Measurements from ENCODE around the gene EAPP.
"Not testable (repeated sequence)": the region's sequence is repeated elsewhere in the genome, so short reads cannot be mapped to it uniquely, and the experiment has no call there.

The EAPP gene

DNA sequence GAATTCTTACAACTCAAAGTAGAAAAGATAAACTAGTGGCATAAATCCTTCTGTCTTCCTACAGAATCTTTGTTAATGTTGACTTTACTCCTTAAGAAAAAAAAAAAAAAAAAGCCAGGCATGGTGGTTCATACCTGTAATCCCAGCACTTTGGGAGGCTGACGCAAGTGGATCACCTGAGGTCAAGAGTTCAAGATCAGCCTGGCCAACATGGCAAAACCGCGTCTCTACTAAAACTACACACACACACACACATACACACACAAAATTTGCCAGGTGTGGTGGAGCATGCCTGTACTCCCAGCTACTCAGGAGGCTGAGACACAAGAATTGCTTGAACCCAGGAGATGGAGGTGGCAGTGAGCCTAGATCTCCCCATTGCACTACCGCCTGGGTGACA, 59.8 kb downstream of the EAPP start:
- no peak for DNase-seq (ENCODE audit: insufficient read length, low spot score)
- TF ChIP-seq POLR2AphosphoS5 (IDR thresholded peaks at IDR 0.05; ENCODE audit: low read depth, low read length) (no peak), TAF1 (IDR thresholded peaks at IDR 0.05; ENCODE audit: low read depth, low read length) (no peak), PAX5 (IDR thresholded peaks at IDR 0.05; ENCODE audit: insufficient read depth, low read length, severe bottlenecking) (no peak), POU2F2 (IDR thresholded peaks at IDR 0.05; ENCODE audit: low read depth, low read length) (no peak), SPI1 (IDR thresholded peaks at IDR 0.05; ENCODE audit: low read depth, low read length) (no peak), POLR2A (IDR thresholded peaks at IDR 0.05; ENCODE audit: low read depth, low read length) (no peak)
- no peak for FAIRE-seq

DNA sequence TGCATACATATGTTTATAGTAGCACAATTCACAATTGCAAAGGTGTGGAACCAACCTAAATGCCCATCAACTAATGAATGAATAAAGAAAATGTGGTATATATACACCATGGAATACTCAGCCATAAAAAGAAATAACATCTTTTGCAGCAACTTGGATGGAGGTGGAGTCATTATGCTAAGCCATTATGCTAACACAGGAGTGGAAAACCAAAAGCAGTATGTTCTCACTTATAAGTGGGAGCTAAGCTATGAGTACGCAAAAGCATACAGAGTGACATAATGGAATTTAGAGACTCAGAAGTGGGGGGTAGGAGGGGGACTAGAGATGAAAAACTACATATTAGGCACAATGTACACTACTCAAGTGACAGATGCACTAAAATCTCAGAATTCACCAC, 61.2 kb downstream of the EAPP start:
- TF ChIP-seq POLR2A (IDR thresholded peaks at IDR 0.05; ENCODE audit: low read depth, low read length) (no peak), TAF1 (IDR thresholded peaks at IDR 0.05; ENCODE audit: low read depth, low read length) (no peak), POU2F2 (IDR thresholded peaks at IDR 0.05; ENCODE audit: low read depth, low read length) (no peak)
- FAIRE-seq = no peak
- DNase-seq (ENCODE audit: insufficient read length, low spot score) = no peak

DNA sequence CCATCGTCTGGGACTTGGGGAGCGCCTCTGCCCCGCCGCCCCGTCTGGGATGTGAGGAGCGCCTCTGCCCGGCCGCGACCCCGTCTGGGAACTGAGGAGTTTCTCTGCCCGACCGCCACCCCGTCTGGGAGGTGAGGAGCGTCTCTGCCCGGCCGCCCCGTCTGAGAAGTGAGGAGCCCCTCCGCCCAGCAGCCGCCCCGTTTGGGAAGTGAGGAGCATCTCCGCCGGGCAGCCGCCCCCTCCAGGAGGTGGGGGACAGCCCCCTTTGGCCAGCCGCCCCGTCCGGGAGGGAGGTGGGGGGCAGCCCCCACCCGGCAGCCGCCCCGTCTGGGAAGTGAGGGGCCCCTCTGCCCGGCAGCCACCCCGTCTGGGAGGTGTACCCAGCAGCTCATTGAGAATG, 63.5 kb downstream of the EAPP start:
- FAIRE-seq; DNase-seq (ENCODE audit: insufficient read length, low spot score): not testable (repeated sequence)

DNA sequence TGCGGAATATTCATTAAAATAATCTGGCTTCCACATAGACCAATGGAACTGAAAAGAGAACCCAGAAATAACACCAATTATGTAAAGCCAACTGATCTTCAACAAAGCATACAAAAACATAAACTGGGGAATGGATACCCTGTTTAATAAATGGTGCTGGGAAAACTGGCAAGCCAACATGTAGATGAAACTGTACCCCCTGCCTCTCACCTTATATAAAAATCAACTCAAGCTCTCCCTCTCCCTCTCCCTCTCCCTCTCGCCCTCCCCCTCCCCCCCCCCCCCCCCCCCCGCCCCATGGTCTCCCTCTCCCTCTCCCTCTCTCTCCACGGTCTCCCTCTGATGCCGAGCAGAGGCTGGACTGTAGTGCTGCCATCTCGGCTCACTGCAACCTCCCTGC, 64.3 kb downstream of the EAPP start:
- no peak for TF ChIP-seq SPI1 (IDR thresholded peaks at IDR 0.05; ENCODE audit: low read depth, low read length)
- TF ChIP-seq POLR2A (IDR thresholded peaks at IDR 0.05; ENCODE audit: low read depth, low read length) = no peak
- TF ChIP-seq PAX5 (IDR thresholded peaks at IDR 0.05; ENCODE audit: insufficient read depth, low read length, severe bottlenecking) = no peak
- no peak for TF ChIP-seq TAF1 (IDR thresholded peaks at IDR 0.05; ENCODE audit: low read depth, low read length)
- no peak for TF ChIP-seq POLR2AphosphoS5 (IDR thresholded peaks at IDR 0.05; ENCODE audit: low read depth, low read length)
- TF ChIP-seq POU2F2 (IDR thresholded peaks at IDR 0.05; ENCODE audit: low read depth, low read length) = no peak
- no peak for FAIRE-seq

DNA sequence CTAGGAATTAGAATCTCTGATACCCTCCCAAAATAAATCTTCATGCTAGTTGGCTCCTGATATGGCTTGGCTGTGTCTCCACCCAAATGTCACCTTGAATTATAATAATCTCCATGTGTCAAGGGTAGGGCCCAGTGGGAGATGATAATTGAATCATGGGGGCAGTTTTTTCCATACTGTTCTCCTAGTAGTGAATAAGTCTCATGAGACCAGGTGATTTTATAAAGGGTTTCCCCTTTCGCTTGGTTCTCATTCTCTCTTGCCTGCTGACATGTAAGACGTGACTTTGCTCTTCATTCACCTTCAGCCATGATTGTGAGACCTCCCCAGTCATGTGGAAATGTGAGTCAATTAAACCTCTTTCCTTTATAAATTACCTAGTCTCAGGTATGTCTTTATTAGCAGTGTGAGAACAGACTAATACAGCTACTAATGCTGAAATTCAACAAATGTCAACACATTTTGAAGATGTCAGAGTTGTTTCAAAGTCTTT, 65.3 kb downstream of the EAPP start:
- FAIRE-seq (no peak), DNase-seq (ENCODE audit: insufficient read length, low spot score) (no peak)
- TF ChIP-seq PAX5 (IDR thresholded peaks at IDR 0.05; ENCODE audit: insufficient read depth, low read length, severe bottlenecking) (no peak), POLR2A (IDR thresholded peaks at IDR 0.05; ENCODE audit: low read depth, low read length) (no peak), TAF1 (IDR thresholded peaks at IDR 0.05; ENCODE audit: low read depth, low read length) (no peak), POLR2AphosphoS5 (IDR thresholded peaks at IDR 0.05; ENCODE audit: low read depth, low read length) (no peak)

More for the DNA sequence above, 64.3 kb downstream of the EAPP start:
- no peak for DNase-seq (ENCODE audit: insufficient read length, low spot score)

DNA sequence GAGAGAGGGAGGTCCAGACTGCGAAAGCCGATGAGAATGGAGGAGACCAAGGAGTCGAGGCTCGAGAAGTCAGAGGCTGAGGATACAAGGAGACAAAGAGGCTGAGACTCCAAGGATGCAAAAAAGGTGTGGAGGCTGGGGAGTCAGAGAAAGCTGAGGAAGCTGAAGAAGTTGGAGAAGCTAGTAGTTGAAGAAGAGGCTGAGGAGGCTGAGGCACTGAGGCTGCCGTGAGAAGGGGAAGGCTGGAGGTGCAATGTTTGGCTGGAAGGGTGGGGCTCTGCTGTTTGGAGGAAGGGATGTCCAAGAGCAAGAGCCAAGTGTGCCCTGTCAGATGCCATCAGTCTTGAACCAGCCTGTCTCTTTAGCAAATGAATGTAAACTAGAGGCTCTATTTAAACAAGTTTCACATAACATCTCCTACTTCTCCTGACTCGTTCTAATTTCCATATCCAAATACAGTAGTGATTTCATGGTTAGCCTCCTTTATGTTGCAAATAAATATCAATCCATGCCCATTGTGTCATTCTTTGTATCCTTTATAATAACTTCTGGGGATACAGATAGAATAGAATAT, 66.7 kb downstream of the EAPP start:
- no peak for FAIRE-seq
- TF ChIP-seq POLR2AphosphoS5 (IDR thresholded peaks at IDR 0.05; ENCODE audit: low read depth, low read length) (no peak), PAX5 (IDR thresholded peaks at IDR 0.05; ENCODE audit: insufficient read depth, low read length, severe bottlenecking) (no peak), TAF1 (IDR thresholded peaks at IDR 0.05; ENCODE audit: low read depth, low read length) (no peak)

DNA sequence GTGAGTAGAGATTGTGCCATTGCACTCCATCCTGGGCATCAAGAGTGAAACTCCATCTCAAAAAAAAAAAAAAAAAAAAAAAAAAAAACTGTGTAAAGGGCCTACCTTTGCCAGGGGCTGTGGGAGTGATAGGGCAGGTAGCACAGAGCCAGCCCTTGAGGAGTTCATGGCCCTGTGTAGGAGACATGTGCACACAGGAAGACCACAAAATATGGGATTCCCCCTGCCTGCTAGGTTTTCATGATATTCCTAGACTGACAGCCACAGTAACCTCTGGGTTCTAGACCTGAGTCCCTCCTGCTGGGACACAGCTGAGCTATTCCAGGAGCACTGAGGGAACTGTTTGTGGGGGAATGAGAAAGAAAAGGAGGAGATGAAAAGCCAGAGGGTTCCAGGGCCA, 69.2 kb downstream of the EAPP start:
- DNase-seq (ENCODE audit: insufficient read length, low spot score) (no peak), FAIRE-seq (no peak)
- TF ChIP-seq POU2F2 (IDR thresholded peaks at IDR 0.05; ENCODE audit: low read depth, low read length) = no peak
- TF ChIP-seq POLR2A (IDR thresholded peaks at IDR 0.05; ENCODE audit: low read depth, low read length) = no peak
- no peak for TF ChIP-seq POLR2AphosphoS5 (IDR thresholded peaks at IDR 0.05; ENCODE audit: low read depth, low read length)
- TF ChIP-seq TAF1 (IDR thresholded peaks at IDR 0.05; ENCODE audit: low read depth, low read length) = no peak
- no peak for TF ChIP-seq SPI1 (IDR thresholded peaks at IDR 0.05; ENCODE audit: low read depth, low read length)
- no peak for TF ChIP-seq PAX5 (IDR thresholded peaks at IDR 0.05; ENCODE audit: insufficient read depth, low read length, severe bottlenecking)

More for the DNA sequence above, 66.7 kb downstream of the EAPP start:
- no peak for DNase-seq (ENCODE audit: insufficient read length, low spot score)

DNA sequence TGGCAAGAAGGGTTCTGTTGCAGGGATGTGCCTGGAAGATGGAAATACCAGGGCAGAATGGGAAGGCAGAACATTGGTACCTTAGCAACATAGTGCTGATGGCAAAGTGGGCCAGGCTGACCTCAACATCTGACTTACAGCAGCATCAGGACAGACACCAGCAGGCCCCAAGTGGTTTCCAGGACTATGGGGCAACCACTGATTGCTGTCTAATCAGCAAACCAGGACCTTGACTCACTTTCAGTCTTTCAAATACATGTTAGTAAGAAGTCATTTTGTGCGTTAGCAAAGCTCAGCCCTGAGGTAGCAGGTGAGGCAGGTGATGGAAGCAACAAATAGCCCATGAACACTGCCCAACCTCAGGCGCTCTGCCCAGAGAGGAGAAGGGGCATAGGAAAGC, 72.8 kb downstream of the EAPP start:
- DNase-seq (ENCODE audit: insufficient read length, low spot score) = no peak
- no peak for FAIRE-seq

More for the DNA sequence above, 72.8 kb downstream of the EAPP start:
- TF ChIP-seq POLR2AphosphoS5 (IDR thresholded peaks at IDR 0.05; ENCODE audit: low read depth, low read length) = no peak
- no peak for TF ChIP-seq SPI1 (IDR thresholded peaks at IDR 0.05; ENCODE audit: low read depth, low read length)
- TF ChIP-seq PAX5 (IDR thresholded peaks at IDR 0.05; ENCODE audit: insufficient read depth, low read length, severe bottlenecking) = no peak
- no peak for TF ChIP-seq TAF1 (IDR thresholded peaks at IDR 0.05; ENCODE audit: low read depth, low read length)
- no peak for TF ChIP-seq POU2F2 (IDR thresholded peaks at IDR 0.05; ENCODE audit: low read depth, low read length)
- TF ChIP-seq POLR2A (IDR thresholded peaks at IDR 0.05; ENCODE audit: low read depth, low read length) = no peak
